Dendritic cell treated with granulocyte-macrophage colony-stimulating factor and Interleukin-4, amounts not matched to agents 40 ng/mL and 50 ng/mL, for 4 days (primary cell): Measurements from ENCODE around the gene LRRFIP1.

ENCODE experiments used
- H3K27ac Mint-ChIP-seq: one replicate; pipeline ENCODE4 v1.8.0; 2022; ENCODE audit warnings: mild to moderate bottlenecking, mixed read lengths
- H3K27me3 Mint-ChIP-seq: one replicate; pipeline ENCODE4 v1.8.0; 2022; ENCODE audit warnings: mild to moderate bottlenecking, mixed read lengths
- H3K36me3 Mint-ChIP-seq: one replicate; pipeline ENCODE4 v1.8.0; 2022; ENCODE audit warnings: low read depth, mixed read lengths
- H3K4me1 Mint-ChIP-seq: one replicate; pipeline ENCODE4 v1.8.0; 2022; ENCODE audit warnings: low read depth, mixed read lengths
- H3K4me3 Mint-ChIP-seq: one replicate; pipeline ENCODE4 v1.8.0; 2022; ENCODE audit warnings: mild to moderate bottlenecking, moderate library complexity, mixed read lengths
- H3K9me3 Mint-ChIP-seq: one replicate; pipeline ENCODE4 v1.8.0; 2022; ENCODE audit warnings: mixed read lengths
- intact Hi-C: fragments of 100-400 bp; cut with micrococcal nuclease; formaldehyde crosslinking; loops from one replicate; pipeline ENCODE4 v1.15.0; 2022

LRRFIP1 gene

GRCh38 chr2:237623428-237624403, 3.7 kb upstream of the LRRFIP1 start:
- no peak overlapping the region for H3K27ac Mint-ChIP-seq
- H3K4me3 Mint-ChIP-seq, result no peak overlapping the region
- H3K4me1 Mint-ChIP-seq, result peaks cover 32% of the 10 kb centered on the region
- intact Hi-C loops, result no loop called here
- H3K27me3 Mint-ChIP-seq, result peaks cover 29% of the 10 kb centered on the region
- H3K36me3 Mint-ChIP-seq, result no peaks in the 10 kb centered on the region
- no peaks in the 10 kb centered on the region for H3K9me3 Mint-ChIP-seq

GRCh38 chr2:237624565-237624964, 2.8 kb upstream of the LRRFIP1 start:
- H3K4me1 Mint-ChIP-seq, result peaks cover 33% of the 10 kb centered on the region
- H3K4me3 Mint-ChIP-seq, result no peak overlapping the region
- H3K27ac Mint-ChIP-seq, result peak overlapping the region; percentile 73
- no peaks in the 10 kb centered on the region for H3K36me3 Mint-ChIP-seq
- peaks cover 32% of the 10 kb centered on the region for H3K27me3 Mint-ChIP-seq
- intact Hi-C loops, result no loop called here
- no peaks in the 10 kb centered on the region for H3K9me3 Mint-ChIP-seq

- intact Hi-C loops, result no loop called here
- H3K9me3 Mint-ChIP-seq, result no peaks in the 10 kb centered on the region
- no peaks in the 10 kb centered on the region for H3K36me3 Mint-ChIP-seq
- peak overlapping the region; percentile 73 for H3K27ac Mint-ChIP-seq
- no peak overlapping the region for H3K4me3 Mint-ChIP-seq
- peaks cover 38% of the 10 kb centered on the region for H3K27me3 Mint-ChIP-seq
- peaks cover 40% of the 10 kb centered on the region for H3K4me1 Mint-ChIP-seq
Measured at GRCh38 chr2:237625216-237625705, 2.1 kb upstream of the LRRFIP1 start.

- H3K9me3 Mint-ChIP-seq, result no peaks in the 10 kb centered on the region
- H3K4me3 Mint-ChIP-seq, result no peak overlapping the region
- intact Hi-C loops, result no loop called here
- H3K27ac Mint-ChIP-seq, result peak overlapping the region; percentile 73
- H3K27me3 Mint-ChIP-seq, result peaks cover 41% of the 10 kb centered on the region
- H3K4me1 Mint-ChIP-seq, result peaks cover 42% of the 10 kb centered on the region
- no peaks in the 10 kb centered on the region for H3K36me3 Mint-ChIP-seq
Measured at GRCh38 chr2:237625777-237626176, 1.6 kb upstream of the LRRFIP1 start.

GRCh38 chr2:237626813-237627440, 460 bp upstream of the LRRFIP1 start:
- intact Hi-C loops, result no loop called here

GRCh38 chr2:237628247-237629187, 1.1 kb downstream of the LRRFIP1 start:
- Mint-ChIP-seq H3K36me3 (no peaks in the 10 kb centered on the region), H3K9me3 (no peaks in the 10 kb centered on the region), H3K4me3 (peak overlapping the region; percentile 71), H3K27ac (no peak overlapping the region), H3K4me1 (peaks cover 42% of the 10 kb centered on the region), H3K27me3 (peaks cover 55% of the 10 kb centered on the region)
- intact Hi-C loops, result no loop called here

More at GRCh38 chr2:237626813-237627440, 460 bp upstream of the LRRFIP1 start:
- Mint-ChIP-seq H3K4me1 (peaks cover 42% of the 10 kb centered on the region), H3K4me3 (peak overlapping the region; percentile 69), H3K36me3 (no peaks in the 10 kb centered on the region), H3K9me3 (no peaks in the 10 kb centered on the region), H3K27me3 (peaks cover 48% of the 10 kb centered on the region), H3K27ac (peak overlapping the region; percentile 62)

- Mint-ChIP-seq H3K9me3 (no peaks in the 10 kb centered on the region), H3K27me3 (peaks cover 55% of the 10 kb centered on the region), H3K36me3 (no peaks in the 10 kb centered on the region), H3K4me3 (no peak overlapping the region), H3K27ac (no peak overlapping the region), H3K4me1 (peaks cover 40% of the 10 kb centered on the region)
- intact Hi-C loops, result no loop called here
Measured at GRCh38 chr2:237629188-237629534, 1.8 kb downstream of the LRRFIP1 start.

GRCh38 chr2:237629739-237630138, 2.4 kb downstream of the LRRFIP1 start:
- H3K36me3 Mint-ChIP-seq, result no peaks in the 10 kb centered on the region
- no peaks in the 10 kb centered on the region for H3K9me3 Mint-ChIP-seq
- peaks cover 34% of the 10 kb centered on the region for H3K4me1 Mint-ChIP-seq
- H3K4me3 Mint-ChIP-seq, result no peak overlapping the region
- H3K27me3 Mint-ChIP-seq, result peaks cover 56% of the 10 kb centered on the region
- intact Hi-C loops, result no loop called here
- no peak overlapping the region for H3K27ac Mint-ChIP-seq

- Mint-ChIP-seq H3K36me3 (no peaks in the 10 kb centered on the region), H3K4me3 (no peak overlapping the region), H3K4me1 (peaks cover 27% of the 10 kb centered on the region), H3K27me3 (peaks cover 55% of the 10 kb centered on the region), H3K27ac (no peak overlapping the region), H3K9me3 (no peaks in the 10 kb centered on the region)
- intact Hi-C loops, result no loop called here
Measured at GRCh38 chr2:237630216-237631000, 3.0 kb downstream of the LRRFIP1 start.

- Mint-ChIP-seq H3K4me3 (no peak overlapping the region), H3K36me3 (no peaks in the 10 kb centered on the region), H3K4me1 (peaks cover 19% of the 10 kb centered on the region), H3K27me3 (peaks cover 52% of the 10 kb centered on the region), H3K27ac (no peak overlapping the region), H3K9me3 (no peaks in the 10 kb centered on the region)
- intact Hi-C loops, result no loop called here
Measured at GRCh38 chr2:237631007-237631785, 3.8 kb downstream of the LRRFIP1 start.

- intact Hi-C loops, result no loop called here
- no peak overlapping the region for H3K4me3 Mint-ChIP-seq
- H3K27ac Mint-ChIP-seq, result no peak overlapping the region
- peaks cover 7% of the 10 kb centered on the region for H3K9me3 Mint-ChIP-seq
- H3K4me1 Mint-ChIP-seq, result peaks cover 18% of the 10 kb centered on the region
- H3K36me3 Mint-ChIP-seq, result no peaks in the 10 kb centered on the region
- H3K27me3 Mint-ChIP-seq, result peaks cover 50% of the 10 kb centered on the region
Measured at GRCh38 chr2:237631801-237632585, 4.6 kb downstream of the LRRFIP1 start.

- peaks cover 17% of the 10 kb centered on the region for H3K4me1 Mint-ChIP-seq
Measured at GRCh38 chr2:237633061-237633561, 5.7 kb downstream of the LRRFIP1 start.

More at GRCh38 chr2:237633061-237633561, 5.7 kb downstream of the LRRFIP1 start:
- H3K27ac Mint-ChIP-seq, result no peak overlapping the region
- intact Hi-C loops, result no loop called here
- peaks cover 7% of the 10 kb centered on the region for H3K9me3 Mint-ChIP-seq
- no peaks in the 10 kb centered on the region for H3K36me3 Mint-ChIP-seq
- no peak overlapping the region for H3K4me3 Mint-ChIP-seq
- peaks cover 46% of the 10 kb centered on the region for H3K27me3 Mint-ChIP-seq
